ENCODE data around the gene HABP2. TPM values are rescaled to one million over a fixed set of nuclear protein-coding genes. Genes with fewer than 3 reads are reported as not detected.

HABP2 gene
- total and polyA plus RNA-seq, 2 experiments from 2014 or later, result 48.3 to 102 TPM

DNA sequence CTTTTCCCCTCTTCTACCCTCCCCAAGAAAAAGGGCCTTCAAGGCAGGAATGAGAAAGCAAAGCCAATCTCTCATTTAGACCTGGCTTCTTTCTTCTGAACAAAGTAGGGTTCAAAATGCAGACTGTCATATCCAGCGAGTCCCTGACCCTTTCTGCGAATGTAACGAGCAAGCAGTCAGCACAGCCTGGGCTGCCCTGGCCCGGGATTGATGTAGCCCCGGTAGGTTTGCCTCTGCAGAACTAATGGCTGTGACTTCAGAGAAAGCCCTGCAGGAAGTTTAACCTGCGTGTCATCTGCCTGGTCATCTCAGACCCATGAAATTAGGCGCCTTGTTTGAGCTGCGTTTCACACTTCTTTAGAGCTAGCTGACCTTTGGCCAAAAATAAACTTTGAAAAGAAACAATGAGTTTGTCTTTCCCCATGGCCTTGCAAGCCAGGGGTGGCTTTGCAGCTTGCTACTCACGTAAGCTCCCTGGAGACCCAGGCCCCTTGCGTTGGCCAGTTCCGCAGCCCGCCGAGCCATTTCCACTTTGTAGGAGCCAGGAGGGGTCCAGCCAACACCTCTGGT is 36.4 kb downstream of the HABP2 start:
- H4K20me1 ChIP-seq (ENCODE audit: insufficient read depth, poor library complexity, severe bottlenecking), result no peaks in the 10 kb centered on the region
- no peaks in the 10 kb centered on the region for H3K27me3 ChIP-seq
- no peaks in the 10 kb centered on the region for H3K79me2 ChIP-seq
- no peaks in the 10 kb centered on the region for H3K36me3 ChIP-seq (replicated peaks; ENCODE audit: insufficient read depth, low read depth)
- H3K4me3 ChIP-seq, result no peak overlapping the region
- no peak overlapping the region for H2AFZ ChIP-seq
- H3K4me1 ChIP-seq (ENCODE audit: insufficient read depth), result peaks cover 8% of the 10 kb centered on the region
- H3K9me3 ChIP-seq (ENCODE audit: low read depth), result no peaks in the 10 kb centered on the region
- H3K4me2 ChIP-seq, result no peak overlapping the region
- no peak overlapping the region for H3K27ac ChIP-seq
- H3K9me2 ChIP-seq (replicated peaks; ENCODE audit: insufficient read depth), result no peaks in the 10 kb centered on the region
- DNase-seq (ENCODE audit: low spot score), result no peak
- 60% methylated on average over 13 of the region's 13 CpGs for WGBS (ENCODE audit: low lambda C conversion rate, missing lambda C conversion rate)
- TF ChIP-seq EZH2phosphoT487 (IDR thresholded peaks at IDR 0.05; ENCODE audit: low read depth, severe bottlenecking, unreplicated experiment) (no peak), EZH2 (IDR thresholded peaks at IDR 0.05; ENCODE audit: borderline replicate concordance) (no peak)
- TF ChIP-seq, protein P1, sequence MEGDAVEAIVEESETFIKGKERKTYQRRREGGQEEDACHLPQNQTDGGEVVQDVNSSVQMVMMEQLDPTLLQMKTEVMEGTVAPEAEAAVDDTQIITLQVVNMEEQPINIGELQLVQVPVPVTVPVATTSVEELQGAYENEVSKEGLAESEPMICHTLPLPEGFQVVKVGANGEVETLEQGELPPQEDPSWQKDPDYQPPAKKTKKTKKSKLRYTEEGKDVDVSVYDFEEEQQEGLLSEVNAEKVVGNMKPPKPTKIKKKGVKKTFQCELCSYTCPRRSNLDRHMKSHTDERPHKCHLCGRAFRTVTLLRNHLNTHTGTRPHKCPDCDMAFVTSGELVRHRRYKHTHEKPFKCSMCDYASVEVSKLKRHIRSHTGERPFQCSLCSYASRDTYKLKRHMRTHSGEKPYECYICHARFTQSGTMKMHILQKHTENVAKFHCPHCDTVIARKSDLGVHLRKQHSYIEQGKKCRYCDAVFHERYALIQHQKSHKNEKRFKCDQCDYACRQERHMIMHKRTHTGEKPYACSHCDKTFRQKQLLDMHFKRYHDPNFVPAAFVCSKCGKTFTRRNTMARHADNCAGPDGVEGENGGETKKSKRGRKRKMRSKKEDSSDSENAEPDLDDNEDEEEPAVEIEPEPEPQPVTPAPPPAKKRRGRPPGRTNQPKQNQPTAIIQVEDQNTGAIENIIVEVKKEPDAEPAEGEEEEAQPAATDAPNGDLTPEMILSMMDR (IDR thresholded peaks at IDR 0.05; ENCODE audit: poor library complexity), result no peak

DNA sequence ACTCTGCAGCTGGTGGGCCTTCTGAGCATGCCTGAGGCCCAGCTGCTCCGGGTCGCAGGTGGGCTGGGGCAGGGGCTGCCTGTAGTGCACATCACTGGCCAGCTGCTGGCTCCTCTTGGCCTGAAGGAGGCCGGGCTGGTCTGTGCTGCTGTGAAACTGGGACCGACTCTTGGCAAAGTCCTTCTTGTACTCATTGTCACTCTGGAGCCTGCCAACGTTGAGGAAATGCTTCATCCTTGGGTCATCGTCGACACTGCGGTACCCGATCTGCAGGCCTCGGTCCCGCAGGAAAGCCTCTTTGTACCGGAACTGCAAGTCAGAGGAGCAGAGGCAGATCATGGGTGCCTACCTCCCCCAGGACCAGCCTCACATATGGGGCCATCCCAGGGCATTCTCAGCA is 37.7 kb downstream of the HABP2 start:
- no peaks in the 10 kb centered on the region for H3K9me3 ChIP-seq (ENCODE audit: low read depth)
- H3K27ac ChIP-seq, result no peak overlapping the region
- H3K4me2 ChIP-seq, result no peak overlapping the region
- H3K4me3 ChIP-seq, result no peak overlapping the region
- H3K79me2 ChIP-seq, result no peaks in the 10 kb centered on the region
- 93% methylated on average over 12 of the region's 12 CpGs for WGBS (ENCODE audit: low lambda C conversion rate, missing lambda C conversion rate)
- no peaks in the 10 kb centered on the region for H4K20me1 ChIP-seq (ENCODE audit: insufficient read depth, poor library complexity, severe bottlenecking)
- DNase-seq (ENCODE audit: low spot score), result no peak
- no peak overlapping the region for H2AFZ ChIP-seq
- H3K4me1 ChIP-seq (ENCODE audit: insufficient read depth), result peaks cover 8% of the 10 kb centered on the region
- no peaks in the 10 kb centered on the region for H3K9me2 ChIP-seq (replicated peaks; ENCODE audit: insufficient read depth)
- H3K27me3 ChIP-seq, result no peaks in the 10 kb centered on the region
- H3K36me3 ChIP-seq (replicated peaks; ENCODE audit: insufficient read depth, low read depth), result no peaks in the 10 kb centered on the region
- TF ChIP-seq EZH2phosphoT487 (IDR thresholded peaks at IDR 0.05; ENCODE audit: low read depth, severe bottlenecking, unreplicated experiment), result no peak
- TF ChIP-seq, protein P1 (IDR thresholded peaks at IDR 0.05; ENCODE audit: poor library complexity), result no peak
- TF ChIP-seq EZH2 (IDR thresholded peaks at IDR 0.05; ENCODE audit: borderline replicate concordance), result no peak

DNA sequence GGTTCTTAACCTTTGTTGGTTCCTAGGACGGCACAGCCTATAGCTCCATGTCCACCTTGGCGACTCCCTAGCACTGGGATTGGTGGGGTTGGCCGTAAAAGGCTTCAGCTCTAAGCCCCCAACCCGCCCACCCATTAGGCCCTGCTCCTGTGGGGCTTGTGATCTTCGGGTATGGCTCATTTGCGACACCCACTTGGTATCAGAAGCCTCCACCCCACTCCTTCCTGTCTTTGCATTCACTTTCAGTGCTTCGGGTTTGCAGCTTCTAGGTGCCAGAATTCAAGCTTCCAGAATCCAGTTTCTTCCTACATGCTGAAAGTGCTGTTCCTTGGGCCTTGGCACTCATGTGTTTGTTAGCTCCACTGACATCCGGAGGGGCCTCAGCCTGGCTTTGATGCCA is 39.5 kb downstream of the HABP2 start:
- Histone ChIP-seq H3K79me2 (no peaks in the 10 kb centered on the region), H3K4me1 (ENCODE audit: insufficient read depth) (peaks cover 8% of the 10 kb centered on the region), H3K9me2 (replicated peaks; ENCODE audit: insufficient read depth) (no peaks in the 10 kb centered on the region), H3K9me3 (ENCODE audit: low read depth) (no peaks in the 10 kb centered on the region), H3K36me3 (replicated peaks; ENCODE audit: insufficient read depth, low read depth) (no peaks in the 10 kb centered on the region), H3K27ac (no peak overlapping the region), H3K4me3 (no peak overlapping the region), H3K27me3 (no peaks in the 10 kb centered on the region), H2AFZ (no peak overlapping the region), H4K20me1 (ENCODE audit: insufficient read depth, poor library complexity, severe bottlenecking) (no peaks in the 10 kb centered on the region), H3K4me2 (no peak overlapping the region)
- whole genome bisulfite sequencing (ENCODE audit: low lambda C conversion rate, missing lambda C conversion rate), result 88% methylated on average over 8 of the region's 8 CpGs
- DNase-seq (ENCODE audit: low spot score), result no peak
- no peak for TF ChIP-seq EZH2 (IDR thresholded peaks at IDR 0.05; ENCODE audit: borderline replicate concordance)

DNA sequence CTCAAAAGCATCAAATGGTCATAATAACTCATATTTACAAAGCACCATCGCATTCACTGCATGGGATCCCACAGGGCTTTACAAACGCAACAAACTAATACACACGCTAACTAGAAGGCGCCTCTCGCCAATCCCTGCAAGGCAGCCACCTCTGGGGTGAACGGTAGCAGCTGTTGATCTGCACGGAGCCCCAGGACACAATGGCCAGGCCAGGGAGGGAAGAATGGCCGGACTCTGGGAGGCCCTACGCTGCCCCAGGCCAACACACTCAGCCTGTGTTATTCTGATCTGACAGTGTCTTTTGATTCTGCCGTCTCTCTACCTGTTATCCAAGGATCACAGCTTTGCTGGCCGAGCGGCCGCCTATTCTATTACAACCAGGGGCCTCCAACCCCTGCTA is 41.8 kb downstream of the HABP2 start:
- H3K27ac ChIP-seq, result no peak overlapping the region
- no peaks in the 10 kb centered on the region for H3K9me2 ChIP-seq (replicated peaks; ENCODE audit: insufficient read depth)
- H3K4me1 ChIP-seq (ENCODE audit: insufficient read depth), result no peaks in the 10 kb centered on the region
- 75% methylated on average over 13 of the region's 13 CpGs for WGBS (ENCODE audit: low lambda C conversion rate, missing lambda C conversion rate)
- DNase-seq (ENCODE audit: low spot score), result no peak
- H3K4me3 ChIP-seq, result no peak overlapping the region
- no peaks in the 10 kb centered on the region for H3K36me3 ChIP-seq (replicated peaks; ENCODE audit: insufficient read depth, low read depth)
- H4K20me1 ChIP-seq (ENCODE audit: insufficient read depth, poor library complexity, severe bottlenecking), result no peaks in the 10 kb centered on the region
- no peak overlapping the region for H2AFZ ChIP-seq
- TF ChIP-seq EZH2phosphoT487 (IDR thresholded peaks at IDR 0.05; ENCODE audit: low read depth, severe bottlenecking, unreplicated experiment), result no peak
- TF ChIP-seq, protein P1 (IDR thresholded peaks at IDR 0.05; ENCODE audit: poor library complexity), result no peak
- H3K4me2 ChIP-seq, result no peak overlapping the region
- H3K9me3 ChIP-seq (ENCODE audit: low read depth), result no peaks in the 10 kb centered on the region
- no peaks in the 10 kb centered on the region for H3K79me2 ChIP-seq
- no peaks in the 10 kb centered on the region for H3K27me3 ChIP-seq
